SJSA1 (cell line): ENCODE data around the gene TTC32. TPM values are rescaled to one million over a fixed set of nuclear protein-coding genes. Genes with fewer than 3 reads are reported as not detected.

Source experiments
- DNase-seq, 2 experiments: peaks; one replicate each; pipeline ENCODE4 v3.0.0-alpha.2; 2015 to 2020; ENCODE audit warnings: low spot score in 2 of 2, low read depth in 1 of 2
- H3K27ac ChIP-seq: fragments of 250-450 bp; sonication (Bioruptor Pico); 2 replicates; pipeline ENCODE4 v1.5.1; 2020; ENCODE audit warnings: mild to moderate bottlenecking, moderate library complexity
- H3K27me3 ChIP-seq: fragments of 250-450 bp; sonication (Bioruptor Pico); replicated peaks from 2 replicates; pipeline ENCODE4 v1.5.1; 2020; ENCODE audit warnings: mild to moderate bottlenecking, moderate library complexity
- H3K36me3 ChIP-seq: fragments of 250-450 bp; sonication (Bioruptor Pico); 2 replicates; pipeline ENCODE4 v1.5.1; 2020; ENCODE audit warnings: mild to moderate bottlenecking
- H3K4me1 ChIP-seq: fragments of 250-450 bp; sonication (Bioruptor Pico); replicated peaks from 2 replicates; pipeline ENCODE4 v1.6.1; 2021; ENCODE audit warnings: mild to moderate bottlenecking
- H3K4me3 ChIP-seq: fragments of 250-450 bp; sonication (Bioruptor Pico); 2 replicates; pipeline ENCODE4 v1.5.1; 2020; ENCODE audit warnings: mild to moderate bottlenecking
- H3K9me3 ChIP-seq: fragments of 250-450 bp; sonication (Bioruptor Pico); replicated peaks from 2 replicates; pipeline ENCODE4 v1.5.1; 2020; ENCODE audit warnings: mild to moderate bottlenecking
- total RNA-seq: library from RNA; depleted of rRNA; stranded (reverse); fragments of >200 nt; shearing (Covaris generic); gene quantifications from 2 replicates; pipeline ENCODE4 v1.2.3, GENCODE V29; 2014

TTC32 gene
- total RNA-seq, 1 experiment from 2014 or later: 5.8 TPM

DNA sequence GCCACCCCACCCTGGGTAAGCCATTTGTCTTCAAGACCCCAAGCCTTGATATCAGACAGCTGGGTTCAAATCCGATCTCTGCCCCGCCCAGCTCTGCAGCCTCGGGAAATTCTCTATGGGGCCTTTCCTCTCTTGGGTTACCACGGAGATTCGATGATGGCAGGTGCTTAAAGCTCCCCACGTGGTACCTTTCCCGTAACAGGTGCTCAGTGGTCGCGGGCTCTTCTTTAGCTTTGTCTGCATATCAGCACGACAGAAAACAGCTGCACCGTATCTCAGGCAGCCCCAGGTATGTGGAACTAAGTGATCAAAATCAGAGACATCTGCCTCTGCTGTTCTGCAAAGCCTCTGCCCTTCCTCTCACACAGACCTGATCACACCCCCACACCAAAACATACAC lies 37.4 kb downstream of the TTC32 start:
- Histone ChIP-seq H3K4me1 (peaks cover 4% of the 10 kb centered on the region), H3K27me3 (no peaks in the 10 kb centered on the region), H3K4me3 (no peak overlapping the region), H3K27ac (no peak overlapping the region), H3K36me3 (no peaks in the 10 kb centered on the region), H3K9me3 (no peaks in the 10 kb centered on the region)
- no peak for DNase-seq

DNA sequence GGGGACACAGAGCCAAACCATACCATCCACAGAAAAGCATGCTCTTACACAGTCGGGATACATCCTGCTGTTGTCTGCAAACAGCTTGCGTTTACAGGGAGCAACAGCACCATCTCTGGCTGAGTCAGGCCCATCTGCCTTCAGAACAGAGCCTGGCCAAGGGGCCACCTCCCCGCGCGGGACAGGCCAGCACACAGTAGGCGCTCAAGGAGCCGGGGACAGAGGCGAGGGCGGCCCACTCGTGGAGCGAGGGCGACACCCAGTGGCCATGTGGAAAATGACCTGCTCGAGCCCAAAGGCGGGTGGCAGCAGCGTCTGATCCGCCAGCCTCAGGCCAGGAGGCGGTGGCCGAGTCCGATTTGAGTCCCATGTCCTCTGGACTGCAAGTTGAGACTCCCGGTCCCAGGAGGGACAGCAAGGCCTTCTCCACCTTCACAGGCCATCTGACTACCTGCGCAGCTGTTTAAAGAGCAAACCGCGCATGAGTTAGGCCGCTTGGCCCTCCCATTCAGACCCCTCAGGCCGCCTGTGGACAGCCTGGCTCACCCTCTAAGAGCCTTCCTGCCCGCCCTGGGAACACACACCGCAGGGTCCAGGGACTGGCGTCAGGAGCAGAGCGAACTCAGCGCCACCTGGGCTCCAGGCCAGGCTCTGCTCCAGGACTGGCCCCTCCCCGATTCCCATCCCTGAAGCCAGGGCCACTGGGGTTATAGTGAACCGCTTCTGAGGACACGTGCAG lies 38.3 kb downstream of the TTC32 start:
- no peaks in the 10 kb centered on the region for H3K27me3 ChIP-seq
- no peak overlapping the region for H3K4me3 ChIP-seq
- H3K36me3 ChIP-seq: no peaks in the 10 kb centered on the region
- no peaks in the 10 kb centered on the region for H3K9me3 ChIP-seq
- DNase-seq: peak; percentile 61 to 65
- no peak overlapping the region for H3K27ac ChIP-seq
- H3K4me1 ChIP-seq: peaks cover under 1% of the 10 kb centered on the region; the same call in 1 of the 2 replicates

DNA sequence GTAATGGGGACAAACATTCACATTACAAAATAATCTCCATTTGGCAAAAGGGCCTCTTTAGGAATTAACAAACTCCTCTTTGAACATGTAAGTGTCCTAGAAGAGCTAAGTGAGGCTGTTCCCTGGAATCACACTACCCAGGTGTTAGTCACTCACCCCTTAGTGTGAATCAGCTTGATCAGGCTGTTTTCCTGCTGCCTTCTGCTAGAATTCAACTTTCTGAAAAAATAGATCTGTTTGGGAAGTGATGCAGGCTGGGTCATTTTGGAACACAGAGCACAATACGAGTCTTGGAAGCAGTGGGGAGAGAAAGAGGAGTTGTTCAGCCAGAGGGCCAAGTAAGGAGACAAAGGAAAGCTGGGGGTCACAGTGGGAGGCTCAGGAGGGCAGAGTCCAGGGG lies 40.0 kb downstream of the TTC32 start:
- H3K4me1 ChIP-seq: no peaks in the 10 kb centered on the region; the same call in 1 of the 2 replicates
- no peak for DNase-seq
- H3K36me3 ChIP-seq: no peaks in the 10 kb centered on the region
- H3K27me3 ChIP-seq: no peaks in the 10 kb centered on the region
- H3K9me3 ChIP-seq: no peaks in the 10 kb centered on the region
- H3K27ac ChIP-seq: no peak overlapping the region
- no peak overlapping the region for H3K4me3 ChIP-seq

DNA sequence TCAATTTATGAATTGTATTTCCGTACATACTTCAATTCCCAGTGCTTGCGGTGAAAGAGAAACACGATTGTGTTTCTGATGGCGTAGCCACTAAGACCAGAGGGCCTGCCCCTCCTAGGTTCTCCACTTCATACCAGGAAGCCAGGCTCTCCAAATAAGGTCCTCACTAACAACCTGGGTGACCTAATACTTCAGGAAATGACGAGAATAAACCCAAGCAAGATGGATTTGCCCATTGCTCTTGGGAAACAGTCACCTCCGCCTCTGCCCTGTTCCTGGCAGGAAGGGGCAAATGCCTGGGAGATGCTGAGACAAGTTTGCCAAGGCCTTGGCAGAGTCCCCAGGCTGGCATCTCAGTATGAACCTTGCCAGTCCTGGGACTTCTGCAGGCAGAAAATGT lies 41.8 kb downstream of the TTC32 start:
- Histone ChIP-seq H3K27me3 (no peaks in the 10 kb centered on the region), H3K36me3 (no peaks in the 10 kb centered on the region), H3K9me3 (no peaks in the 10 kb centered on the region), H3K4me1 (no peaks in the 10 kb centered on the region; the same call in 1 of the 2 replicates), H3K27ac (no peak overlapping the region), H3K4me3 (no peak overlapping the region)
- DNase-seq: no peak

DNA sequence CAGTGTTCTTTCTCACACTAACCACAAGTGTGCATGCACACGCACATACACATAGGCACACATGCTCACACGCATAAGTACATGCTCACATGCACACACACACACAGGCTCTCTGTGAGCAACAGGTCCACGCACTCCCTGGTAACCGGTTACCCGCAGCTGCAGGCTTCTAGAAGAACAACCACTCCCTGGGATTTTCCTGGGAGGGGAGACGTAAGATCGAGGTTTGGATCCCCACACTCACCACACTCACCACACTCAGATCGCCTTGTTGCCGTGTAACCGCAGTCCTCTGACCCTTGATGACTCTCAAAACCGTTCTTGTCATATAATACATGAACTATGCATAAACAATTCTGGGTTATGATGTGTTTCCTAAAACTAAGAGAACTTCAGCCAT lies 42.2 kb downstream of the TTC32 start:
- H3K4me3 ChIP-seq: no peak overlapping the region
- H3K36me3 ChIP-seq: no peaks in the 10 kb centered on the region
- H3K27me3 ChIP-seq: no peaks in the 10 kb centered on the region
- DNase-seq: no peak
- H3K27ac ChIP-seq: no peak overlapping the region
- H3K4me1 ChIP-seq: no peaks in the 10 kb centered on the region; the same call in 1 of the 2 replicates
- H3K9me3 ChIP-seq: no peaks in the 10 kb centered on the region

DNA sequence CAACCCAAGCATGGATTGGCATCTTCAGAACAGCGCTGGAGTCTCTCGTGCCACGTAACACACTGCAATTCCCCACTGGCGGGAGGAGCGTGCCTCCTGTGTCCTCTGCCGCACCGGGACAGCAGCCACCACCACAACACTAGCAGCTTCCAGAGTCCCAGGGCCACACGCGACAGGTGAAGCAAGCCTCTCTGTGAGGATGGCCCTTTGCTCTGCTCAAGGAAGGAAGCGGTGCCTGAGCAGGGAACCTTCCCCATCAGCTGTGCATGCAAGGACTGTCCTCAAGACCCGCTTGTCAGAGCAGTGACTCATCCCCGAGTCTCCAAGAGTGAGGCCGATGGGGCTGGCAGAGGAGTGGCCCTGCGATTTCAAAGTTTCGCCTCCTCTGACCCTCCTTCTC lies 44.0 kb downstream of the TTC32 start:
- Histone ChIP-seq H3K36me3 (no peaks in the 10 kb centered on the region), H3K4me1 (no peaks in the 10 kb centered on the region), H3K4me3 (no peak overlapping the region), H3K9me3 (no peaks in the 10 kb centered on the region), H3K27me3 (no peaks in the 10 kb centered on the region), H3K27ac (no peak overlapping the region)
- no peak for DNase-seq

DNA sequence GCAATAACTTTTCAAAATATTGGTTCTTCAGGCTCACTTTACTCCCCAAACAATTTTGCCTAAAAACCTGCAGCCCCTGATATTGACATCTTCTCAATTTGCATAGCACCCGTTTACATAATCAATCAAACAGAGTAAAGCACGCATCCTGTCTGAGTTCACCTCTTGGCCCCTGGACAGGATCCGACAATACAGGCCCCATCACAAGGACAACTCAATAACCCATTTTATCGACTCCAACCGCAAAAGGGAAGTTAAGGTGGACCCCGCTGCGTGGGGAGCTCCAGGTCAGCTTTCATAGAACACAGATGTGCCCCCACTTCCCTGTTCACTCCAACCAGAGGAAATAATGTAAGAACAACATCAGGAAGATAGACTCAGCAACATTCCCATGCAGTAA lies 44.7 kb downstream of the TTC32 start:
- Histone ChIP-seq H3K36me3 (no peaks in the 10 kb centered on the region), H3K9me3 (no peaks in the 10 kb centered on the region), H3K4me1 (no peaks in the 10 kb centered on the region), H3K27ac (no peak overlapping the region), H3K27me3 (no peaks in the 10 kb centered on the region), H3K4me3 (no peak overlapping the region)
- DNase-seq: no peak

DNA sequence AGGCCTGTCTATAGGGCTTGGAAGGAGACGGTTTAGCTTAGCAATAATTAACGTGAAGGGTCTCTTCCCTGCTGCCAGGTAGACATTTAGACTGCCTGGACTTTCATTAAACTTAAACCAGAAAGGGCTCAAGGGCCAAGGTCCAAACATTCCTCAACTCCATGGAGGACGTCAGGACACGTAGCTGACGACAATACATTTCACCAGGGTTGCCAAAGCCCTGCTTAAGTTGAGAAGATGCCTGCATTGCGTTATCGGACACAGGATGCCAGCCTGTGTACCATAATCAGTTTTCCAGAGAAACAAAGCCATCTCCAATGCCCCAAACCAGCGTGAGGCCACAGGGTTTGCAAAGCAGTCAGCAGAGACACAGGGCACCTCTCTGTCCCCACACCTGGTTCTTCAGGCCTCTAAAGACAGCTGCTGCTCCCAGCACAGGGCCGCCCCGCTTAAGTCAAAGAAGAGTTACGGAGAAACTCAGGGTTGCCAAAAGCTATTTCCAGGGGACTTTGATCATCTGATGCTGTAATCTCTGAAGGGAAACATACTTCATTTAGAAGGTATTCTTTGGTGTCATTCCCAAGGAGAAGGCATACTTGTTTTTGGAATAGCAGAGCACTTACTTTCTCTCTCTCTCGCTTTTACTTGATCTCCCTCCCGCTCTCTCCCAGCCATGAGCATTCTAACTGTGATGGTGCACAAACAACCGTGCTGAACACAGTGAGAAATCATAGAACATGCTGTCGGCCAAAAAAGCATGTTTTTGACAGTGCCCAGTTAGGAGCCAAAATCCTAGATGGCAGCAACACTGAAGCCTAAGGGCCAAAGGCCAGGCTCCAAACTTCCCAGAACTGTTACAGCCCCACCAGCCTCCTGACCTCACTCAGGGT lies 46.0 kb downstream of the TTC32 start:
- no peaks in the 10 kb centered on the region for H3K36me3 ChIP-seq
- H3K9me3 ChIP-seq: no peaks in the 10 kb centered on the region
- H3K4me3 ChIP-seq: no peak overlapping the region
- H3K27ac ChIP-seq: no peak overlapping the region
- DNase-seq: no peak
- H3K4me1 ChIP-seq: 0 out of 2 replicates have a peak, but pooled peaks cover 3% of the 10 kb centered on the region
- no peaks in the 10 kb centered on the region for H3K27me3 ChIP-seq

DNA sequence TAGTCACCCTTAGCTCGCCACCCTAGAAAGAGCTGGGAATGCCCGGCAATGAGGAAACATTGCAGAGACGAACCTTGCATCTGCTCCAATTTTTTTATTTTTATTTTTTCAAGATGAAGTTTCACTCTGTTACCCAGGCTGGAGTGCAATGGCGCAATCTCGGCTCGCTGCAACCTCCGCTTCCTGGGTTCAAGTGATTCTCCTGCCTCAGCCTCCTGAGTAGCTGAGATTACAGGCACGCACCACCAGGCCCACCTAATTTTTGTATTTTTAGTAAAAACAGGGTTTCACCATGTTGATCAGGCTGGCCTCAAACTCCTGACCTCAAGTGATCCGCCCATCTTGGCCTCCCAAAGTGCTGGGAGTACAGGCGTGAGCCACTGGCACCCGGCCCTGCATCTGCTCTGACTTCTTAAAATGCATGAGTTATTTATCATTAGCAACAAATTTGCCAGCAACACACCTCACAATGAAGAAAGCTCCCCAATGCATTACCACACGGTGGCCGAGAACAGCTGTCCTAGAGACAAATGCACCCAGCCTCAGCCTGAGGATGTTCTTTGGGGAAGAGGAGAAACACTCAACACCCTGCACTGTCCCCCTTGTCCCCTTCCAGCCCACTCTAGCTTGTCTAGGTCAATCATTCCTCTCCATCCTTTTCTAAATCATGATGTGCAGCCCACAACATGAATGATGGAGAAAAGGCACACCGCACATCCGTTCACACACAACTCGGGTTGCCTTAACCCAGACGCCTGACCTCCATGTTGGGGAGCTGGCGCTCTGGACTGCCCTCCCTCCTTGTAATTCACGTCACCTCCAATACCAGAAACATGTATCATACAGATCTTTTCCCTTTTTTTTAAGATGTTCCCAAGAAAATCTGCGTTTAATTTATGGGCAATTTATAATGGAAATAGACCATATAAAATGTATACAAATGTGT lies 46.9 kb downstream of the TTC32 start:
- DNase-seq: no peak
- Histone ChIP-seq H3K9me3 (no peaks in the 10 kb centered on the region), H3K4me1 (0 out of 2 replicates have a peak, but pooled peaks cover 3% of the 10 kb centered on the region), H3K27me3 (no peaks in the 10 kb centered on the region), H3K36me3 (no peaks in the 10 kb centered on the region), H3K4me3 (no peak overlapping the region), H3K27ac (no peak overlapping the region)

DNA sequence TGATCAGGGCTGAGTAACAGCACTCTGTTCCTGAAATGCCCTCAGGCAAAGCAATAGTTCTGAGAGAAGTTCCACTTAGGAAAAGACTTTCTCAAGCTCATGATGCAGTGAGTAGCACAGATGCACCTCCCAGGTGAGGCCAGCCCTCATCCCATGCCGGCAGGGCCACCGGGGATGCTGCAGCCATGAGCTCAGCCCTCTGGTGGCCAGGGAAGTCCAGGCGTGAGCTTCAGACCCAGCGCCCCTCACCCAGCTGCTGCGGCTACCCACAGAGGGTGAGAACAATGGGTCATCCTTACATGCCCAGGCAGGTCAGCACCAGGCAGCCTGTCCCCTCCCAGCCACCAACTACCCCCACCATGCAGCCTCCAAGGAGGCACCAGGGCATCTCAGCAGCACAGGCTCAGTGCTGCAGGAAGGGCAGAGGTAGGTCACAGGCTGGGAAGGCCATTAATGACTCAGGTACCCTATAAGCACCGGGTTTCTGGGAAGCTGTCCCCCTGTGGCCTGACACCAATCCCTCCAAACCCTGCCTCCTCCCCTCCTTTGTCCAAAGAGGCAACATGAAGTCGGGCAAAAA lies 50.6 kb downstream of the TTC32 start:
- H3K36me3 ChIP-seq: no peaks in the 10 kb centered on the region
- 0 out of 2 replicates have a peak, but pooled peaks cover 3% of the 10 kb centered on the region for H3K4me1 ChIP-seq
- H3K9me3 ChIP-seq: no peaks in the 10 kb centered on the region
- H3K27ac ChIP-seq: no peak overlapping the region
- no peak overlapping the region for H3K4me3 ChIP-seq
- DNase-seq: peak in 1 of 2 experiments; percentile 43
- no peaks in the 10 kb centered on the region for H3K27me3 ChIP-seq

DNA sequence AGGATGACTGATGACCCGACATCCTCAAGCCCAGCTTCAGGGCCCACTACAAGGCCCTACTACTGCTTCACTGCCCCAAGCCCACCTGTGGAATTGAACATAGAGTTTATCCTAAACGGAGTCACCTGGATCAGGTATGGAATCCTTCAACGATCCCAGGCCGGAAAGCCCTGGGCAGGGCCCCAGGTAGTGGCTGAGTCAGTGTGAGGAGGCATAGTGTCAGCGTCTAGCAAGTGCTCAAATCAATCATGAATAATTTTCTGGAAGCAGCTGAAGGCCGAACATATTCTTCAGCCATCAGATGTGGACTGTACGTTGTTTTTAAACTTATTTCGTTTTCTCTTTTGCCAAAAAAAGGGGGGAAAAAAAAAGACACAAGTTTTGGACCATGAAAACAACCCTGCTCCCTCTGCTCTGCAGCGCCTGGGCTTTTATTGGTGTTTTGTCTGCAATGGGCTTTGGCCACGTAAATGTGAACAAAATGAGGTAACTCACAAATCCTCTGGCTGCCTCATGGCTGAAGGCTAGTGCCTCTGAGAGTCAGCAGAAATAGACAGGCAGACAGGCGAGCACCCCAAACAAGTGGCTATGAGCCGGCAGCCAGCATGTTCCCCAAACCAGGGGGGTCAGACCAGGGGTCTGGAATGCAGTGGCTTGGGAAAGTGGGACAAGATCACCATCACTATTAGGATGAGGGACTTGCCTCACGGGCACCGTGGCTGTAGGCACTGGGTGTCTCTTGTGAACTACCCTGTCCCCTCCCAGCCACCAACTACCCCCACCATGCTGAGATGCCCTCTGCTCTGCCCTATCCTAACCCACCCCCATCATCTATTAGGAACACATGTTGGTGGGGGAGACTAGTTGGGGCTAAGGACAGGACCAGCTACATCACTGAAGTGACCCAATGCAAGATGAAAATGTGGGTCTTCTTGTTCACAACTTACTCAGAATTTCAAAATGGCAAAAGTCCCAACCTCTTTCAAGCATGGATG lies 51.4 kb downstream of the TTC32 start:
- peak in 1 of 2 experiments; percentile 26 for DNase-seq
- no peak overlapping the region for H3K4me3 ChIP-seq
- H3K27me3 ChIP-seq: no peaks in the 10 kb centered on the region
- H3K4me1 ChIP-seq: 0 out of 2 replicates have a peak, but pooled peaks cover 3% of the 10 kb centered on the region
- no peaks in the 10 kb centered on the region for H3K9me3 ChIP-seq
- no peak overlapping the region for H3K27ac ChIP-seq
- H3K36me3 ChIP-seq: no peaks in the 10 kb centered on the region

DNA sequence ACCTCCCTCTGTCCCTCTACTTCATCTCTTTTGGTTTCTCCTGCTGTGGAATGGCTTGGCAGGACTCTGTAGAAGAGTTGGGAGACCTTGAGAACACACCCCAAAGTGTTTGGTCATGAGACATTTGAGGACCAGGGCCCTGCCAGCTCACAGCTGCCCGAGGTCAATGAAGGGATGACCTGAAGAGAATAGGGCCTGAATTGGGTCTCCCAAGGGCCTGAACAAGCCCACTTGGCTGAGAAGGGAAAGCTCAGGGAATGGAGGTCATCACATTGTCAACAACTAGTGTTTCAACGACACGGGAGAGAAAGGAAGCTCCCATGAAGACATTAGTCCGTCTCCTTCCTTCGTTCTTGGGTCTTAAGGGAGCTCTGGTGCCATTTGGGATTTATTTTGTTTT lies 52.8 kb downstream of the TTC32 start:
- peak in 1 of 2 experiments; percentile 13 for DNase-seq
- Histone ChIP-seq H3K4me3 (no peak overlapping the region), H3K27me3 (no peaks in the 10 kb centered on the region)

More for the DNA sequence above, 52.8 kb downstream of the TTC32 start:
- Histone ChIP-seq H3K36me3 (no peaks in the 10 kb centered on the region), H3K4me1 (0 out of 2 replicates have a peak, but pooled peaks cover 3% of the 10 kb centered on the region), H3K27ac (no peak overlapping the region), H3K9me3 (no peaks in the 10 kb centered on the region)
